Brain microvascular endothelial cell (primary cell): ENCODE data around the gene PTGER3.

Experiments
- DNase-seq: peaks from one replicate; pipeline ENCODE4 v3.0.0-alpha.2; 2020
- H3K27ac ChIP-seq: fragments of 250-450 bp; sonication (Bioruptor Pico); 2 replicates; pipeline ENCODE4 v1.5.1; 2020; ENCODE audit warnings: mild to moderate bottlenecking, moderate library complexity
- H3K27me3 ChIP-seq: fragments of 250-450 bp; sonication (Bioruptor Pico); replicated peaks from 2 replicates; pipeline ENCODE4 v1.5.1; 2020; ENCODE audit warnings: mild to moderate bottlenecking
- H3K36me3 ChIP-seq: fragments of 250-450 bp; sonication (Bioruptor Pico); replicated peaks from 2 replicates; pipeline ENCODE4 v1.5.1; 2020; ENCODE audit warnings: mild to moderate bottlenecking
- H3K4me3 ChIP-seq: 2 replicates; pipeline ENCODE4 v1.5.1; 2011; ENCODE audit warnings: low read depth, mild to moderate bottlenecking, control low read depth, low read length, moderate library complexity
- in situ Hi-C: cut with HindIII; loops from 2 replicates; pipeline ENCODE4 v1.10.0; 2017; ENCODE audit warnings: low sequenced_read_pairs, low pct_ligation_motif_present
- TF ChIP-seq, protein P1 (sequence below): IDR thresholded peaks from 2 replicates; pipeline ENCODE4 v1.5.1; 2011; ENCODE audit warnings: low read depth, mild to moderate bottlenecking, moderate library complexity, low read length, control low read depth, inconsistent platforms; ENCODE audit errors: missing control alignments

Gene PTGER3

DNA sequence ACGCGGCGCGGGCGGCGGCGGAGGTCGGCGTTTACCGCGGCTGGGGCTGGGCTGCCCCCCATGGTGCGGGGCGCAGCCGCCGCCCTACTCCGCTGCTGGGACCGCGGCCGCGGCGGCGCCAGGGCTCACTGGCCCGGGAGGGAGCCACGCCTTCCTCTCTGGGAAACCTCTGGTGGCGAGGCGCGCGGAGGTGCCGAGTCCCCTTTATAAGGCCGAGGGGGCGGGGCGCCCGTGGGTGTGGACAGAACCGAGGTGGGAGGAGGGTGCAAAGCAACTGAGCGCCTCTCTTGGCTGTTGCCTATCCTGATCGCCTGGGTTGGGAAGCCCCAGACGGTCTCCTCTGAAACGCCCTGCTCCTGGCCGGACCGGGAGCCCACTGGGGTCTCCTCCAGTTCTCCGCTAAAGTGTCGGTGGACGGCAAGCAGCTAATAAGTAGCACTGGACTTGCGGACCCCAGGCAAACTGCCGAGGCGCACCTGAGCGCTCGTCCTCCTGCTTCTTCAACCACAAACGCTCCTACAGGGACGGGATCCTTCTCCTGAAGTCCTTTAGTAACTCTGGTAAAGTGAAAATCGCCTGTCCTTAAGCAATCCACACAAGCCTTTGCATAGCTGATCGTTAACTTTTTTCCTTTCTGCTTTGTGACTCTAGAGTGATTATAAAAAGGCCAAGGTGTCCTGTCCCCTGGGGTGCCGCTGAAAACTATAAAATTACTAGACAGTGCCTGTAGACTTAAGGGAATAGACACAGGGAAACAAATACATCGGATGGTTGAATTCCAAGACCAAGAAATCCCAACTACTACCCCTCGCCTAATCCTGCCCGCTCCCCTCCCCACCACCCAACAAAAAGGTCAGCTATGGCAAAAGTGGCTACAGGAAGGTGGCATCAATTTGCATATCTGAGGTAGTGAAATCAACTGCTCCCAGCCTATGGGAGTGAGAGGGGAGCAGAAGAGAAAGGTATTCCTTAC, at the start of gene PTGER3:
PTGER3 (minus strand) TSS at position 182 of the 973 bp plus-strand sequence. CDS start 239 bp downstream, outside the sequence.
- H3K27me3 ChIP-seq, result peaks cover 40% of the 10 kb centered on the region

DNA sequence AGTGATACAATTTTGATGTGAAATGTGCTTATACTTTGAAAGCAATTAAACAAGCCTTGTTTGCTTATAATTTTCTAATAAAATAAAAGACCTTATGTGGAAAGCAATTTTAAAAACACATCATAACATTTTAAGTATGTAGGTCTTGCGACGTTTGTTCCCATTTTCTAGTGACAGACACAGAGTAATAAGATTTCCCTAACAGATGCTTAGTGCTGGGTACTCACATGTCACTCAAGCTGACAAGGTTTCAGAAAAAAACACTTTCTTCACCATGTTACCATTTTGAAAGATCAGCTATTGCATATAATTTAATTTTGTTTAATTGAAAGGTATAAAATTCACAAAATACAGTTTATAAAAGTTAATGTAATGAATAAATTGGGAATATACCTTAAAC, 47.3 kb upstream of the PTGER3 start:
- in situ Hi-C loops, result no loop called here
- H3K36me3 ChIP-seq, result no peaks in the 10 kb centered on the region
- TF ChIP-seq, protein P1, sequence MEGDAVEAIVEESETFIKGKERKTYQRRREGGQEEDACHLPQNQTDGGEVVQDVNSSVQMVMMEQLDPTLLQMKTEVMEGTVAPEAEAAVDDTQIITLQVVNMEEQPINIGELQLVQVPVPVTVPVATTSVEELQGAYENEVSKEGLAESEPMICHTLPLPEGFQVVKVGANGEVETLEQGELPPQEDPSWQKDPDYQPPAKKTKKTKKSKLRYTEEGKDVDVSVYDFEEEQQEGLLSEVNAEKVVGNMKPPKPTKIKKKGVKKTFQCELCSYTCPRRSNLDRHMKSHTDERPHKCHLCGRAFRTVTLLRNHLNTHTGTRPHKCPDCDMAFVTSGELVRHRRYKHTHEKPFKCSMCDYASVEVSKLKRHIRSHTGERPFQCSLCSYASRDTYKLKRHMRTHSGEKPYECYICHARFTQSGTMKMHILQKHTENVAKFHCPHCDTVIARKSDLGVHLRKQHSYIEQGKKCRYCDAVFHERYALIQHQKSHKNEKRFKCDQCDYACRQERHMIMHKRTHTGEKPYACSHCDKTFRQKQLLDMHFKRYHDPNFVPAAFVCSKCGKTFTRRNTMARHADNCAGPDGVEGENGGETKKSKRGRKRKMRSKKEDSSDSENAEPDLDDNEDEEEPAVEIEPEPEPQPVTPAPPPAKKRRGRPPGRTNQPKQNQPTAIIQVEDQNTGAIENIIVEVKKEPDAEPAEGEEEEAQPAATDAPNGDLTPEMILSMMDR, result no peak
- DNase-seq, result no peak
- no peak overlapping the region for H3K27ac ChIP-seq
- H3K27me3 ChIP-seq, result no peaks in the 10 kb centered on the region
- H3K4me3 ChIP-seq, result no peak overlapping the region

More for the DNA sequence above, at the start of gene PTGER3:
- TF ChIP-seq, protein P1, result no peak
- no peak within 1 kb of the TSS for H3K27ac ChIP-seq
- in situ Hi-C loops, result no loop called here
- H3K4me3 ChIP-seq, result peak within 1 kb of the TSS; percentile 47
- H3K36me3 ChIP-seq, result no peaks in the 10 kb centered on the region
- DNase-seq, result no peak

DNA sequence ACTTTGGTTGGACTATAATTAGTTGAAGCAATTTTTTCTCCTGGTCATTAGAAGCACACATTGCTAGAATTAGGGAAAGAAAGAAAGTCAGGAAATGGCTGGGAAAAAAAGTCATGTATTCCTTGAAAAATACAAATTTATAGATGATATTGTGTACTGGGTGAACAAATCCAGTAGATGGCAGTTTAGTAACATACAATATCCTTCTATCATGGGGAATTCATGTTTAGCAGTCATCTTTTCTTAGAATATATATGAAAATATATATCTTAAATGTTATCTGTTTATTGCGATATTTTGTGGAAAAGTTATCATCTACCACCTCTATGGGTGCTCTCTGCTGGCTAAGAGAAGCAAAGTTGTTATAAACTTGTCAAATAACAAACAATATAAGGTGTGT, 46.3 kb upstream of the PTGER3 start:
- in situ Hi-C loops, result no loop called here
- TF ChIP-seq, protein P1, result peak; percentile 35
- no peak overlapping the region for H3K4me3 ChIP-seq
- no peak for DNase-seq
- H3K27me3 ChIP-seq, result no peaks in the 10 kb centered on the region
- H3K27ac ChIP-seq, result no peak overlapping the region
- H3K36me3 ChIP-seq, result no peaks in the 10 kb centered on the region

DNA sequence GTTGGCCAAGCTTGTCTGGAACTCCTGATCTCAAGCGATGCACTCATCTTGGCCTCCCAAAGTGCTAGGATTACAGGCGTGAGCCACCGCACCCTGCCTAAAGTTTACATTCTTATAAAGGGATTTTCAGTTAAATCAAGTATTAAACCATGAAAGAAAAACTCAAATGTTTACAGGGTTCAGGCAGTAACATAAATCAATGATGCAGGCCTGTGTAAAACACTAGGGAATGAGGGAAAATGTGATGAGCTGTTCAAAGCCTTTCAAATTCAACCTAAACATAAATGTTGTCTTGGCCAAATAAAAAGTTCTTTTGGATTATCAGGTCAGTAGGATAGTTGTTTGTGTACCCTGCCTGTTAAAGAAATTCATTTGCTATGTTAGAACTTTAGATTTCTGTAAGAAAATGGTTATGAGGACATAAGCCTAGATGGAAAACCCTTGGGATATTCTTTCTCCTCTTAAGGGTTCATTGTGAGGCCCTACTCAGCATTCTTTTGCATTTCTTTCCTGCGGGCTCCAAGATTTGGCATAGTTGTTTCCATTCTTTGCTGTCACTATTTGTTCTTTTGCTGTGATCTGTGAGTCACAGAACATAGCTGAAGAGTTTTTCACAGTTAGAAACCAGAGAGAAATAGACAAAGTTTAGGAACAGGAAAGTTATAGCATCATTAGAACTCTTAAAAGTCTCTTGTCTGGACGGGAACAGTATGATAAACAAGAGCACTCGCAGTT, 42.1 kb upstream of the PTGER3 start:
- Histone ChIP-seq H3K36me3 (no peaks in the 10 kb centered on the region), H3K4me3 (no peak overlapping the region), H3K27me3 (no peaks in the 10 kb centered on the region), H3K27ac (peak overlapping the region; percentile 4)
- peak; percentile 51 for DNase-seq
- TF ChIP-seq, protein P1, result no peak
- in situ Hi-C loops, result no loop called here

DNA sequence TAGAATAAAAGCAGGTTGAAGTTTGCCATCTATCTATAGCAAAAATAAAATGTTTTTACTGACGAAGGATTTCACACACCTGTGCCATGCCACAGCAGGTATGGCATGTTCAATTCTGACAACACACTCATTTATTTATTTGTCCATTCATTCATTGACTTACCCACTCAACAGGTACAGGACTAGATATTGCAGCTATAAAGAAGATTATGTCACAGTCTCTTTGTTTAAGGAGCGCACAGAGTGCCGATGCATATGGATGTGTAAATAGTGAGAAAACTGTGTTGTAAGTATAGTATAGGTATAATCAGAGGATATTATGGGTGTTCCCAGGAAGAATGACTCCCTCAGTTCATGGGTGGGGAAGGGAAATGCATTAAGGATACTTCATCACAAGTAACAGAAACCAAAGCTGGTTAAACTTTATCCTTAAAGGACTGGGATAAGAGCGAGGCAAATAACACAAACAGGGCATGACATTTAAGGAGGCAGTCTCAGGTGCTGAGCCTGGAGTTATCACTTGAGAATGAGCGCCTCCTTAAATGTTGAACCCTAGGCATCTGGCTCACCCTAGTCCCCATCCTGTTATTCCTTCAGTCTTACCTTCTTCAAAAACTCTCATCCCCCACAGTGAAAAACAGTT, 41.1 kb upstream of the PTGER3 start:
- H3K27me3 ChIP-seq, result no peaks in the 10 kb centered on the region
- TF ChIP-seq, protein P1, result no peak
- H3K4me3 ChIP-seq, result no peak overlapping the region
- no peak overlapping the region for H3K27ac ChIP-seq
- no peaks in the 10 kb centered on the region for H3K36me3 ChIP-seq
- DNase-seq, result no peak
- in situ Hi-C loops, result no loop called here
